ENCODE data around the gene RAPH1.

GRCh38 chr2:203510256-203510940 lies 24.7 kb downstream of the RAPH1 start:
- TF ChIP-seq EZH2phosphoT487 (IDR thresholded peaks at IDR 0.05; ENCODE audit: insufficient read depth, low read depth) = no peak
- TF ChIP-seq EZH2 (IDR thresholded peaks at IDR 0.05; ENCODE audit: insufficient read depth, poor library complexity, severe bottlenecking) = no peak

Measured in GM23248 (cell line).